Activated naive CD4-positive, alpha-beta T cell treated with anti-CD3 and anti-CD28 coated beads for 36 hours (primary cell): ENCODE results near the gene ELAVL4. TPM values are rescaled to one million over a fixed set of nuclear protein-coding genes. Genes with fewer than 3 reads are reported as not detected.
A peak's percentile ranks its signal among the peaks of the same experiment; 100 is the strongest.

Source experiments
- CTCF ChIA-PET: fragments of 350-600 bp; sonication (Branson Sonifier 250); formaldehyde crosslinking; loops from one replicate; lab custom pipeline; 2021; ENCODE audit warnings: antibody characterized with exemption; lab: Charles Lee
- DNase-seq: peaks from one replicate; pipeline ENCODE4 v3.0.0-alpha.2; 2020
- H3K27ac Mint-ChIP-seq: one replicate; pipeline ENCODE4 v1.8.0; 2021; ENCODE audit warnings: mild to moderate bottlenecking, mixed read lengths
- H3K27me3 Mint-ChIP-seq: one replicate; pipeline ENCODE4 v1.8.0; 2021; ENCODE audit warnings: low read depth, mixed read lengths
- H3K36me3 Mint-ChIP-seq: one replicate; pipeline ENCODE4 v1.8.0; 2021; ENCODE audit warnings: low read depth, mixed read lengths
- H3K4me1 Mint-ChIP-seq: one replicate; pipeline ENCODE4 v1.8.0; 2021; ENCODE audit warnings: low read depth, mixed read lengths
- H3K4me3 Mint-ChIP-seq: one replicate; pipeline ENCODE4 v1.8.0; 2021; ENCODE audit warnings: mild to moderate bottlenecking, moderate library complexity, mixed read lengths
- H3K9me3 Mint-ChIP-seq: one replicate; pipeline ENCODE4 v1.8.0; 2021; ENCODE audit warnings: mixed read lengths
- intact Hi-C: fragments of 100-400 bp; cut with micrococcal nuclease; formaldehyde crosslinking; loops from one replicate; pipeline ENCODE4 v1.15.1; 2023
- total RNA-seq, 2 experiments: library from RNA; stranded (reverse); gene quantifications; one replicate each; pipeline ENCODE4 v1.2.3, GENCODE V29; 2021

Gene ELAVL4
- total RNA-seq, 2 experiments from 2014 or later: not detected

GRCh38 chr1:50132347-50132894, 23.7 kb downstream of the ELAVL4 start:
- Mint-ChIP-seq H3K27ac (no peak overlapping the region), H3K36me3 (no peaks in the 10 kb centered on the region), H3K4me3 (no peak overlapping the region), H3K27me3 (peaks cover 13% of the 10 kb centered on the region), H3K9me3 (no peaks in the 10 kb centered on the region), H3K4me1 (no peaks in the 10 kb centered on the region)
- intact Hi-C loops: no loop called here
- no peak for DNase-seq
- CTCF ChIA-PET: no interaction called here

- CTCF ChIA-PET: no interaction called here
- no peaks in the 10 kb centered on the region for H3K9me3 Mint-ChIP-seq
- no peak overlapping the region for H3K27ac Mint-ChIP-seq
Observed at GRCh38 chr1:50135716-50136115, 27.0 kb downstream of the ELAVL4 start.

DNA sequence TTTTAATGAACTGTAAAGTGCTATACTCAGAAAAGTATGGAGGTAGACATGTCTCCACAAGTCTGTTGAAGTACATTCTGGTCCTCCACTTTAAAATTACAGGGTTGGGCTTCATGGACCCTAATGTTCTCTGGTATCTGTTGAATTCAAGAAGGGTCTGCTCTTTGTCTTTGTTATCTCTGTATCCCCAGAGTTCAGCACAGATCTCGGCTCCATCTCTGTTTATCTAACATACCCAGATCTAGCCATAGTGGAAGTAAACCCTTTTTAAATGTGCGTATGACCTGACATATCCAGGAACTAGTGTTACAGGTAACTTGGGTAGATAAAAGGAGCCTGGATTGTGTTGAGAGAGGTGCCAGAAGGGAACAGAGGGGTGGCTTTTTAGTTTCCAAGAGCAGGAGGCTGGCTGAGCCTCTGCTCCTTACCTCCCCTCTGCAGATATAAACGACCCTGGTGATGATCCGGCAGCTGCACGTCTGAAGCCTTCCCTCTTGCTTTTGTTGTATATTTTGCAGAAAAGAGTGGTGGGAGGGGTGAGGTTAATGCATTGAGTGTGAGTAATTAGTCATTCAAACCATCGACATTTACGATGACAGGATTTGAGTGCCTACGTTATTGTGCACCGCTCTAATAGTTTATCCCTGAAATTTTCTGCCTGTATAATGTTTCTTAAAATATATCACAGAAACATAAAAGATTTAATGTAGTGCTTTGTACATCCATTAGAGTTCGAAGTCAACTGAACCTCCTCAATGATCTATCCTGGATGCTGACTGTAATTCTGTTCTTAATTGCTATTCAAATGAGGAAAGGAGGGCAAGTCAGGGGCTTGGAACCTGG, 30.8 kb downstream of the ELAVL4 start:
- H3K36me3 Mint-ChIP-seq: no peaks in the 10 kb centered on the region
- no peaks in the 10 kb centered on the region for H3K9me3 Mint-ChIP-seq
- intact Hi-C loops: no loop called here
- H3K4me3 Mint-ChIP-seq: no peak overlapping the region
- DNase-seq: no peak
- CTCF ChIA-PET: no interaction called here
- H3K27me3 Mint-ChIP-seq: peaks cover 22% of the 10 kb centered on the region
- no peak overlapping the region for H3K27ac Mint-ChIP-seq
- no peaks in the 10 kb centered on the region for H3K4me1 Mint-ChIP-seq

More at GRCh38 chr1:50135716-50136115, 27.0 kb downstream of the ELAVL4 start:
- Mint-ChIP-seq H3K4me3 (no peak overlapping the region), H3K27me3 (peaks cover 13% of the 10 kb centered on the region), H3K4me1 (no peaks in the 10 kb centered on the region), H3K36me3 (no peaks in the 10 kb centered on the region)
- intact Hi-C loops: no loop called here
- no peak for DNase-seq

DNA sequence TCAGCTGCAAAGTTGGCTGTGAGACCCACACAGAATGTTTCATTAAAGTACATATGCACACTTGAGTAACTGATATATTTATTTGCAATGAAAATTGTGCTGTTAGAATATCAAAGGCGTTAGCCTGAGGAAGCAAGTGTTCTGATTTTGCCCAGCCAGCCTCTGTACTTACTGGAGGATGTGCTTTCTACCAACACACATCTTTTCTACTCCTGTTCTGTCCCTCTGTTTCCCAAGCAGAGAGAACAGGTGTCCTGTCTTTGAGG, 31.4 kb downstream of the ELAVL4 start:
- H3K9me3 Mint-ChIP-seq: no peaks in the 10 kb centered on the region
- no peak overlapping the region for H3K4me3 Mint-ChIP-seq
- no peaks in the 10 kb centered on the region for H3K4me1 Mint-ChIP-seq
- peaks cover 22% of the 10 kb centered on the region for H3K27me3 Mint-ChIP-seq
- CTCF ChIA-PET: no interaction called here
- intact Hi-C loops: no loop called here
- DNase-seq: no peak
- no peak overlapping the region for H3K27ac Mint-ChIP-seq
- no peaks in the 10 kb centered on the region for H3K36me3 Mint-ChIP-seq

- CTCF ChIA-PET: no interaction called here
- Mint-ChIP-seq H3K36me3 (no peaks in the 10 kb centered on the region), H3K4me1 (no peaks in the 10 kb centered on the region), H3K4me3 (no peak overlapping the region), H3K27ac (no peak overlapping the region), H3K9me3 (no peaks in the 10 kb centered on the region), H3K27me3 (peaks cover 11% of the 10 kb centered on the region)
- no peak for DNase-seq
- intact Hi-C loops: no loop called here
Observed at GRCh38 chr1:50147191-50147850, 38.6 kb downstream of the ELAVL4 start.

DNA sequence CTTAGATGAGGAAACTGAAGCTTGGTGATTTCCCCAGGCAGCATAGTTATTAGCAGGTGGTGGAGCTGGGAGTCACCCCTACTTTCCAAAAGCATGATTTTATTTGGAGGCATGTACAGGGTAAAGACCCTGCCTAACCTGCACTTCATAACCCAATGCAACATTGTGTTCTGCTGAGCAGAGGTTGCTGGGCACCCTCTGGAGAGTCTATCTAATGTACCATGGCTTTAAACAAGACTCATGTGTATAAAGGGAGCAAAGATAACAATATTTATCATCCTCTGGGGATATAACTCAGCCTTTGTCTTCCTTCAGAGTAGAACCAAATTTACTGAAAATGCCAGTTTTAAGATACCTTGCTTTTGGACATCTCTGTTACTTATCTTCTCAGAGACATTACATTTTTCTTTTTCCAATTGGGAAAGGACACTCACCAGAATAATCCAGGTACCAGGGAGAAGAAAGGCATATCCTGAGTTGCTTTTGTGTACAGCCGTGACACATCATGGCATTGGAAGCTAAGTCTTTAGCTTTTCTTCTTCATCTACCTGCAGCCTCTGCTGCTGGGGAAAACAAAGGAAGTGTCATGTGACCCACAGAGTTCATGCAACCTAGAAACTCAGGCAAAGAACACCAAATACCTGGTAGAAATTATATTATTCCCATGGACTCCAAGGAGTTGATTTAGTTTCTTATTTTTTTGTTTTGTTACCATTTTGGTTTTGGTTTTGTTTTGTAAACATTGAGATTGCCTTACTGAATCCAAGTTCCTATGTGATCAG, 39.6 kb downstream of the ELAVL4 start:
- H3K27me3 Mint-ChIP-seq: peaks cover 4% of the 10 kb centered on the region
- DNase-seq: no peak
- no peak overlapping the region for H3K27ac Mint-ChIP-seq
- no peak overlapping the region for H3K4me3 Mint-ChIP-seq
- no peaks in the 10 kb centered on the region for H3K36me3 Mint-ChIP-seq
- H3K4me1 Mint-ChIP-seq: no peaks in the 10 kb centered on the region
- CTCF ChIA-PET: no interaction called here
- H3K9me3 Mint-ChIP-seq: no peaks in the 10 kb centered on the region
- intact Hi-C loops: no loop called here

DNA sequence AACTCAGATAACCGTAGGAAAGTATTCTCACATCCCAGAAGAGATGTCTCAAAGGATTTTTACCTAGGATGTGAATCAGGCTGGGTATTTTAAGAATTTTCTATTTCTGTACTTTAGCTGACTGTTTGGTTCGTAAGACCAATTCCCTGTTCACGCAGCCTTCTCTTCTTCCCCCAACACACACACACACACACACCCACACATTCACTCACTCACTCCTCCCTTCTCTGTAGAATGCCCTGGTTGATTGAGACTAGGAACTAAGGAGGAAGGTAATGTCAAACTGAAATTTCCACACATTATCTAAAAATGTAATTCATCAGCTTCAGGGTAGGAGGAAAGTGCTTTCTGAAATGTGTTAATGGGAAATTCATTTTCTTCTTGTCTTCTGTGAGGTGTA, 43.5 kb downstream of the ELAVL4 start:
- Mint-ChIP-seq H3K4me1 (no peaks in the 10 kb centered on the region), H3K9me3 (no peaks in the 10 kb centered on the region), H3K36me3 (no peaks in the 10 kb centered on the region), H3K27ac (peak overlapping the region; percentile 25), H3K4me3 (no peak overlapping the region), H3K27me3 (peaks cover 8% of the 10 kb centered on the region)
- no peak for DNase-seq
- intact Hi-C loops: no loop called here
- CTCF ChIA-PET: no interaction called here

GRCh38 chr1:50155541-50155940, 46.8 kb downstream of the ELAVL4 start:
- Mint-ChIP-seq H3K27ac (no peak overlapping the region), H3K27me3 (peaks cover 5% of the 10 kb centered on the region), H3K4me1 (no peaks in the 10 kb centered on the region), H3K36me3 (no peaks in the 10 kb centered on the region), H3K4me3 (no peak overlapping the region), H3K9me3 (no peaks in the 10 kb centered on the region)
- intact Hi-C loops: no loop called here
- DNase-seq: no peak
- CTCF ChIA-PET: no interaction called here

DNA sequence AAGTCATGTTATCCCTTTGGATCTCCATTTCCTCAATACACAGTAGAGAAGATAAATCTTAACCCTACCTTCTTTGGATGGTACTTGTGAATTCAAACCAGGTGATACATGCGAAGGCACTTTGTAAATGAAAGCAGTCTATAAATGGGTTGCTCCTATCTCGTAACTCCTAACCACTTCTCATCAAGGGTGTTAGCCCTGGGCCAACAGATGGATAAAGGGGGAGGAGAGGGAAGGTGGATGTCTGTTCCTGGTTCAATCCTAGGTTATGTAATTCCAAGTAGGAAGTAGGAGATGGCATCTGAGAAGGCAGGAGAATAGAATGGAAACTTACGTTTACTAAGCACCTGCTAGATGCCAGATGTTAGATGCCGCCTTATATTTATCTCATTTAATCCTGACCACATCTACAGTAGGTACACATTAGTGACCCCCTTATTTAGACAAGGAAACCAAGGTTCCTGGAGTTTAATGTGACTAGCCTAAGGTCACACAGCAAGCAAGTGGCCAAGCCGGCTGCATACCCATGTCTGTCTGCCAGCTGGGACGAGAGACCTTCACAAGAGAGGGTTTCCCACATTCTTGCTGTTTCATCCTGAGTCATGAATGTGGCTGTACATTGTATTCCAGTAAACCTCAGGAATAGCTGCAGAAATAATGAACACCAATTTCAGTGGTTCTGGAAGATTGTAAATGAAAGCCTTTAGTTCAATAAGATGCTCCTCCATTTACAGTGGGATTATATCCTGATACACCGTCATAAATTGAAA, 47.7 kb downstream of the ELAVL4 start:
- H3K9me3 Mint-ChIP-seq: no peaks in the 10 kb centered on the region
- DNase-seq: no peak
- H3K27me3 Mint-ChIP-seq: peaks cover 5% of the 10 kb centered on the region
- H3K27ac Mint-ChIP-seq: no peak overlapping the region
- no peaks in the 10 kb centered on the region for H3K4me1 Mint-ChIP-seq
- H3K4me3 Mint-ChIP-seq: no peak overlapping the region
- intact Hi-C loops: no loop called here
- H3K36me3 Mint-ChIP-seq: no peaks in the 10 kb centered on the region
- CTCF ChIA-PET: no interaction called here

DNA sequence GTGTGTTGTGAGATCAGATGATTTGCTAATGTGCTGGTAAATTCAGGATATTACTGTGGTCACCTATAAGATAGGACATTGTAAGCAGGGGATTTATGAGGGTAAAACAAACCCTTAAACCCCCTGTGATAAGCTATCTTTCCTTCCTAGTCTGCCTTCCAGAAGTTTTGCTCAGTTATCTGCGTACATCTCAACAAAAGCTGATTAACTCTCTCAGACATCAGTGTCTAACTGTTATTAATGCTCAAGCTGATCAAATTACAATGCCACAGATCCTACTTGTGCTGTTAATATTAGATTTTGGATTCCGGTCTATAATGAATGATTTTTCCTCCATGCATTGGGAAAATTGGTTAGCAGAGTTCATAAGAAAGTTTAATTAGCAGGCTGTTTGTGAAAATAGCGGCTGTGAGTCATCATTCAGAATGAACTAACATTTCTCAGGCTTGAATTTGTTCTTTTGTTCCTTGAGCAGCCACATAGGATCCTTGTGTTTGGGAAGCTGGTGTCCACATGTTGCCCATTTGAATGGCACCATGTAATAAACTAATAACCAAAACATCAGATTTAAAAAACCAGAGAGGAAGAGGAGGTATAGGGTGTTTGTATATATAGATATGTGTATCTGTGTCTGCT, 48.7 kb downstream of the ELAVL4 start:
- no peaks in the 10 kb centered on the region for H3K36me3 Mint-ChIP-seq
- H3K27me3 Mint-ChIP-seq: peaks cover 5% of the 10 kb centered on the region
- no peak overlapping the region for H3K27ac Mint-ChIP-seq
- no peak overlapping the region for H3K4me3 Mint-ChIP-seq
- no peaks in the 10 kb centered on the region for H3K4me1 Mint-ChIP-seq
- H3K9me3 Mint-ChIP-seq: no peaks in the 10 kb centered on the region
- no peak for DNase-seq
- CTCF ChIA-PET: no interaction called here
- intact Hi-C loops: no loop called here

GRCh38 chr1:50158421-50158820, 49.7 kb downstream of the ELAVL4 start:
- intact Hi-C loops: no loop called here
- Mint-ChIP-seq H3K4me1 (no peaks in the 10 kb centered on the region), H3K4me3 (no peak overlapping the region), H3K36me3 (no peaks in the 10 kb centered on the region), H3K27ac (no peak overlapping the region), H3K9me3 (no peaks in the 10 kb centered on the region), H3K27me3 (peaks cover 5% of the 10 kb centered on the region)
- DNase-seq: no peak
- CTCF ChIA-PET: no interaction called here

DNA sequence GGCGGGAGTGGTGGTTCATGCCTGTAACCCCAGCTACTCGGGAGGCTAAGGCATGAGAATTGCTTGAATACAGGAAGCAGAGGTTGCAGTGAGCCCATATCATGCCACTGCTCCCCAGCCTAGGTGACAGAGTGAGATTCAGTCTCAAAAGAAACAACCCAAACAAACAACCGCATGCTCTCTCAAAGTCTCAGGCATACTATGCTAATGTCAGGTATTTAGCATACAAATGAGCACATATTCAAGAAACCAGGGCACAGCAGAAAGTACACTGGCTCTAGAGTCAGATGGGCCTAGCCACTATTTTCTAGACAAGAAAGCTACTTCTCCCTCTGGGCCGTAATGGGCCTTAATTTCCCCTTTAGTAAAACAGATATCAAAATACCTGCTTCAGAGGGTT, 55.0 kb downstream of the ELAVL4 start:
- Mint-ChIP-seq H3K27ac (no peak overlapping the region), H3K4me3 (no peak overlapping the region), H3K36me3 (no peaks in the 10 kb centered on the region), H3K4me1 (no peaks in the 10 kb centered on the region), H3K27me3 (no peaks in the 10 kb centered on the region), H3K9me3 (no peaks in the 10 kb centered on the region)
- no peak for DNase-seq
- CTCF ChIA-PET: no interaction called here
- intact Hi-C loops: no loop called here
